NOMO-1 treated with DMSO at 0.1 percent for 48 hours (cell line): ENCODE data around the gene LPCAT4.

ENCODE experiments used
- DNase-seq: peaks from one replicate; lab custom pipeline; 2025; ENCODE audit not compliant: unreplicated experiment; lab: John Stamatoyannopoulos, UW

The LPCAT4 gene

DNA sequence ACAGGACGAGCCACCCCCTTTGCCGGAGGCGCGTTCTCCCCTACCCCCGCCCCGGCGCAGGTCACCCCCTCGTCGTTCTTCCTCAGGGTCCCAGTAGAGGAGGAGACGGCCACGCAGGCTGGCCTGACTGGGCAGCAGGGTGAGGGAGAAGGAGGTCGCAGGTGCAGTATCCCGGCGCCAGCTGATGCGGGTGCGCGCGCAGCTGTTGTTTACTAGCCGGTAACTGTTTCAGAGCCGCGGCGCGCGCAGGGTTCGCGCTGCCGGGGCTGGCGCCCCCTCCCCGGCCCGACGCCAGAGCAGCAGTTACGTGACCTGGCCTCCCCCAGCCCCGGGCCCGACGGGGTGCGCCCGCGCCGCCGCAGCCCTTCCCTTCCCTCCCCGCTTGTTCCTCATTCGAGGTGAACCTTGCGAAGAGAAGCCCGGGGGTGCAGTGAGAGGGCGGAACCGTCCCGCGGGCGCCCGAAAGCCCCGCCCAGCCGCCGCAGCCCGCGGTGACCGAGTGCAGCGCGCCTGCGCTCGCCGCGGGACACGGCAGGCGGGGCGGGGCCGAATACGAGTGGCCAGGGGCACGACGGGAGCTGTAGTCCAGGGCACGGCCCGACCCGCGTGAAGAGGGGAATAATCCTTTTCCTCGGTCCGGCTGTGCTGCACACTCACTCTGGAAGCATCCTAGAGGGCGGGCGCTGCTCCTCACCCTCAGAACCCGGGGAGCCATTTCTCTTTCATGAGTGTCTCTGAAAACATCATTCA, 29.3 kb downstream of the LPCAT4 start, which contains the start of gene SLC12A6:
Gene SLC12A6 (minus strand): TSS at position 225 of the 750 bp plus-strand sequence. CDS start 1,101 bp downstream, outside the sequence.
- DNase-seq: peak; percentile 92

DNA sequence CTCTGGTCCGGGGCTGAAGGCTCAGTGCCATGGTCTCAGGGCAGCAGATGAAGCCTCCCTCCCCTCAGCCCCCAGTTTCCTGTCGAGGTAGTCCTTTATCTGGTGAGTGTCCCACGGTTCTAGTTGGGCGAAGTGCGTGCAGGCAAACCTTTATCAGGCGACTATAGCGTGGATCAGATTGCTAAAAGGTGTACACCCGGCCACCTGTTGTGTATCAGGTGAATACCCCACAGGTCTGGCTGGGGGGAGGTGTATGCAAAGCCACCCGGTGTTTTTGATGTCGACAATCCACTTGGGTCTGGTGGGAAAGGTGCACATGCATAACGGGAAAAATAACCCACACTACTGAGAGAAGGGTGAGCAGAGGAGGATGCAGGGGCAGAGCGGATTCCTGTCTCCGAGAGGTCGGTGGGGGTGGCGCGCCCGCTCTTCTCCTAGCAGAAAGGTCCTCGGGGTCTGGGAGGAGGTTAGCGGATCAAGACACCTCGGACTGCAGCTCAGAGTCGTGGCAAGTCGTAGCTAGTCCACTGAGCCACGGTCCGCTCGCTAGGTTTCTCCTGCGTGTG, 29.9 kb downstream of the LPCAT4 start:
- no peak for DNase-seq

- DNase-seq: no peak
These were observed 30.6 kb downstream of the LPCAT4 start for GRCh38 chr15:34336231-34336990.

DNA sequence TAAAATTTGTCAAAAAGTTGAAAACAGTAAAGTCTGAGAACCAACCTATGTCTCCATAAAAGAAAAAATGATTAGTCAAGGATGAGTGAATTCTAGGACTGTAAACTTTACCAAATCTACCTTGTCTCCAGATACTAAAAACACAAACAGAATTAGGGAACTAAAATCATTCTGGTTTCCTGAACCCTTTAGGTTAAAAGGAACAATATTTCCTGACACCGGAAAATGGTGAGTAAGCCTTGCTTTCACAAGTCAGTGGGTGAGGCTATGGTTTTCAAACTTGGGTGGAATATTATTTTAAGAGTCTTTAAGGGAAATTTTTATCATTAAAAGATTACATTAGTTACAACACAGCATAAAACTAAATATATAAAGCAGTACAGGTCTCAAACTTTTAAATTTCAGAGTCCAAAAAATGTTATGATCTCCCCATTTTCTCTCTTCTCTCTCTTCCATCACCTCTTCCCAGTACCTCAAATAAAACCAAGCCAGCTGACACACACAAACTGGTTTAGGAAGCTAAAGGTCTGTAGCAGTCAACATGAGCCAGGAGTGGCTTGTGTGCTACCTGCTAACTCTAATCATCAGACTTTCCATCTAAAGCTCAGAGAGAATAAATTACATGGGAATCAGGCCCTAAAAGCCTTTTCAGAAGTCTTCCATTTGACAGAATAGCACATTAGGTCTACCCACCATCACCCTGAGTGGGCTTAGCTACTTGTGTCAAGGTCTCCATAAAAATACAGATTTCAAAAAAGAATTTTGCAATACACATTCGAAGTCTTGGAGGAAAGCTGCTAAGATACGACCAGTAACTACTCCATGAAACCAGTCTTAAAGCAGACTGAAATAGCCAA, 31.6 kb downstream of the LPCAT4 start:
- DNase-seq: peak; percentile 67

DNA sequence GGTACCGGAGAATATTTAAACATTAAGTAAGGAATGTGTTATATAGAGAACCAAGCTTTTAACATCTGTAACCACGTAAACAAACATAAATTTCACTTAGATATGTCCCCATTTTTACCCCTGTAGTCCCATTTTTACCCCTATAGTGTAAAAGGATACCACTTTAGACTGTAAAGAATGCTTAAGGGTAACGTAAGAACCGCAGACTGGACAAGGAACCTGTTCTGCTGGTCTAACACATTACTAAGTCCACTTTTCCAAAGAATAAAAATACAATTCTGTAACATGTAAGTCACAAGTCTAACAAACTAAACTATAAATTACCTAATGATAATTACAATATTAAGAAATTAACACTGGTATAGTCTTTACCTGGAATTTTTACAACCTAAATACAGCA, 32.3 kb downstream of the LPCAT4 start:
- no peak for DNase-seq

DNA sequence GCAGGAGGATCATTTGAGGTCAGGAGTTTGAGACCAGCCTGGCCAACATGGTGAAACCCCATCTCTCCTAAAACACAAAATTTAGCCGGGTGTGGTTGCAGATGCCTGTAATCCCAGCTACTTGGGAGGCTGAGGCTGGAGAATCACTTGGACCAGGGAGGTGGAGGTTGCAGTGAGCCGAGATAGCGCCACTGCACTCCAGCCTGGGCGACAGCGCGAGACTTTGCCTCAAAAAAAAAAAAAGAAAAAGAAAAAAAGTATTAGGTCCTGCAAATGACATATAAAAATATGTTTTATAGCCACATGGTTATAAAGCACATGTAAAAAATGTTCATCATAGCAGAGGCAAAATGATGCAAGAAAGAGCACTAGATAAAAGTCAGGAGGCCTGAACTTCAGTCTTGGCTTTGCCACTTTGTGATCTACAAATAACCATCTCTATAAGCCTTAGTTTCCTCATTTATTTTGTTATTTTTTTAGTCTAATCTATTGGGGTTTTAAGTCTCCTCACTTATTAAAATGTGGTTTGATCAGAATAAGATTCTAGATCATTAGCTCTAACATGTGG, 34.4 kb downstream of the LPCAT4 start:
- no peak for DNase-seq

- no peak for DNase-seq
These were observed 35.2 kb downstream of the LPCAT4 start for GRCh38 chr15:34331809-34332208.

DNA sequence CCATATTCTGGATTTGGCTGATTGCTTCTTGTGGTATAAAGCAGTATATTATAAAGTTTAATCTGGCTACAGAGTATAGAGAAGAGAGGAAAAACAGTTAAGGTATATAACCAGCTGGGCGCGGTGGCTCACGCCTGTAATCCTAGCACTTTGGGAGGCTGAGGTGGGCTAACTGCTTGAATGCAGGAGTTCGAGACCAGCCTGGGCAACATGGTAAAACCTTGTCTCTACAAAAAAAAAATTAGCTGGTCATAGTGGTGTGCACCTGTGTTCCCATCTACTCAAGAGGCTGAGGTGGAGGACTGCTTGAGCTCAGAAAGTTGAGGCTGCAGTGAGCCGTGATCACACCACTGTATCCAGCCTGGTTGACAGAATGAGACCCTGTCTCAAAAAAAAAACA, 36.7 kb downstream of the LPCAT4 start:
- DNase-seq: no peak

- DNase-seq: no peak
These were observed 38.0 kb downstream of the LPCAT4 start for GRCh38 chr15:34329006-34329405.

GRCh38 chr15:34327906-34328305, 39.1 kb downstream of the LPCAT4 start:
- DNase-seq: no peak

DNA sequence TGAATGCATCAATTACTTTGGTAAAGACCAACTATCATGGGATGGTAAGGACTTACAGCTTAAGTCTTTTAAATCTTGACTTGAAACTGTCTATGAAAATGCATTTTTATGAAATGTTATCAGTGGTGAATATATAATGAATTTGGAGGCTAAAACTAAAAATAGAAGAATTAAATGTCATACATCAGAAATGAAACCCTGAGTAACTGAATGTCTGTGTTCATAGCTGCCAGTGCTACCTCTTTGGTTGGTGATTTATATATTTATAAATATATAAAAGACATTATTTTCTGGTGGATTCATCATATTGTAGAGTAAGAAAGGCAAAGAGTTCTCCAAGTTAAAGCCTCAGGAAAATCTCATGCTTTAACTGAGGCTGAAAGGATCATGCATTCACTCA, 41.6 kb downstream of the LPCAT4 start:
- no peak for DNase-seq

DNA sequence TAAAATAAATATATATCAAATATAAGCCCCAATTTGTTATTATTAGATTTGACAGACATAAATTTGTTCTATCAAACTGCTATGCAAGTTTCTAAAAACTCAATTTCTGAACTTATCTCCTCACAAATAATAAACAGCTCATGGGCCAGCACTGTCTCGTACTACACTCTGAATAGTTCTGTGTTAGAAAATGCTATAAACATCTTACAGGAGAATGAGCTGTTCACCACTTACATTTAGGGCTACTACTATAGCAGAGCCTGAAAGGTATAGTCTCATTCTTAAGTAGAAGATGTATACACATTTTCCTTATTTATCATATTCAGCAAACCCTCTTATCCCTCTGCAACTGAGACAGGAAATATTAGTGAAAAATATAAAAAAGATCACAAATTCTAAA, 42.1 kb downstream of the LPCAT4 start:
- no peak for DNase-seq

- DNase-seq: no peak
These were observed 43.8 kb downstream of the LPCAT4 start for GRCh38 chr15:34323217-34323616.

- DNase-seq: peak; percentile 23
These were observed 48.5 kb downstream of the LPCAT4 start for GRCh38 chr15:34318277-34319079.

GRCh38 chr15:34314491-34315490, 52.2 kb downstream of the LPCAT4 start:
- DNase-seq: no peak

GRCh38 chr15:34311563-34311962, 55.4 kb downstream of the LPCAT4 start:
- no peak for DNase-seq
